DMS53 (cell line): ENCODE results near the gene RAB34.

Experiments used
- DNase-seq: peaks from one replicate; lab custom pipeline; 2025; lab: John Stamatoyannopoulos, UW

Gene RAB34

GRCh38 chr17:28684963-28685362, 32.7 kb downstream of the RAB34 start:
- DNase-seq = peak; percentile 80

DNA sequence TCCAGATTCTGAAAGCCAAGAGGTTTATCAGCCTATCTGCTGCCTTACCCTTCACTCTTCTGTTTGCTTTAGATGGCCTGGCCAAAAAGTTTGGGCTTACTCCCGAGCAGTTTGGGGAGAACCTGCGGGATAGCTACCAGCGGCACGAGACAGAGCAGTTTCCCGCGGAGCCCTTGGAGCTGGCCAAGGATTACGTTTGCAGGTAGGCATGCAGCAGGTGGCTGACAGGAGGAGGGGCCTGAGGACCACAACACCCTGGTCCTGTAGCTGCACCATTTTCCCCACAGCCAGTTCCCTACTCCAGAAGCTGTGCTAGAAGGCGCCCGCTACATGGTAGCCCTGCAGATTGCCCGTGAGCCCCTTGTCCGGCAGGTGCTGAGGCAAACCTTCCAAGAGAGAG, 35.0 kb downstream of the RAB34 start:
- DNase-seq = no peak

DNA sequence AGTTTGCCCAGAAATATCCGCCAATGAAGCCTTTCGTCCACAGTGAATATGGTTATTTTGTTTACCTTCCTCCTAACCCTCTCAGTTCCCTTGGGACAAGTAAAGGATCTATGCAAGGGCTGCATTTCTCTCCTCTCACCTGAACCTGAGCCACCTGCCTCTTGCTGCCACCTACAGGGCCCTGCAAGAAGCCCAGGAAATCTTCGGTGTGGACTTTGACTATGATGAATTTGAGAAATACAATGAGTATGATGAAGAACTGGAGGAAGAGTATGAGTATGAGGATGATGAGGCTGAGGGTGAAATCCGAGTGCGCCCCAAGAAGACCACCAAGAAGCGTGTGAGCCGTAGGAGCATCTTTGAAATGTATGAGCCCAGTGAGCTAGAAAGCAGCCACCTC, 41.7 kb downstream of the RAB34 start:
- peak; percentile 54 for DNase-seq

- DNase-seq = no peak
Measured at GRCh38 chr17:28675490-28675889, 42.2 kb downstream of the RAB34 start.

DNA sequence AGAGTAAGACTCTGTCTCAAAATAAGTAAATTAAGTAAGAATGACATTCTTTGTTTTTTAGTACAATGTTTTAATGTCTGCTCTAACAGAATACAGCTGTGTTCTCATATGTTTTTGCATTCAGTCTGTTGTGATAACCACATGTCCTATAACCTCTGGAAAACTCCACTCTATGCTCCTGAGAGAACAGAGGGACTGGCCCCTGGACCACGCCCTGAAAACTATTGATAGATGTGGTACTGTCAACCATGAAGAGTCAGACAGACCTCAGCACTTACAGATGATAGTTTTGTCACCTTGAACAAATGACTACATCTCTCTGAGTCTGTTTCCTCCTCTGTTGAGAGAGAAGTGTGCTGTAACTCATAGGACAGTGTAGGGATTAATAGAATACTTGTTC, 47.8 kb downstream of the RAB34 start:
- DNase-seq = no peak

DNA sequence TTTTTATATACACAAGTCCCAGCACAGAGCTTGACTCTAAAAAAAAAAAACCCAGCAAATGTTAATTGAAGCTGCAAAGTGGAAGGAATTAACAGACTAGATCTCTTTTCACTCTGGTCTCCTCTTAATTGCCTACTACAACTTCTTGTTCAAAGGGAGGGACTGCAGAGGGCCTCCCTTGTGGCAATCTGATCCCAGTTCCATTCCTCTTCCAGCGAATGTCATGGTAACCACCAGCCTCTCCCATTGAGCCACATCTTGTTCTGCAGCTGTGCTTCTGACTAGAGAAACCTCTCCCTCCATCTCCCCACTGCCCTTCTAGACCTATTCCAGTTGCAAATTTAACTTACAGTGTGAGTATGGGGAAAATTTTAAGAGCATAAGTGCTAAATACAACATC, 49.8 kb downstream of the RAB34 start:
- DNase-seq = no peak

DNA sequence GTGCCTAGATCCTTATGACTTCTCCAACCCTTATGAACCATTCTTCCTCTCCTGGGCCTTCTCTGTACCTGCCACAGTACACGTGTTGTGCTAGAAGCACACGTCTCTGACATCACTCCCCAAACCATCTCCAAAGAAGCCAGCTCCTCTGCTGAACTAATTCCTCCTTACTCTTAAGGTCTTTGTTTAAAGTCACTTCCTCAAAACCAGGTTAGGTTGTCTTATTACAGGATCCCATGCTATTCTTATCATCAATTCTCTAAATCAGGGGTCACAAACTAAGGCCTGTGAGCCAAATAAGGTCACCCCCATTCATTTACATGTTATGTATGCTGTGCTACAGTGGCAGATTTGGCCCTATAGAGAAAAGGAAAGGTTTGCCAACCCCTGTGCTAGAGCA, 51.7 kb downstream of the RAB34 start:
- no peak for DNase-seq
